GM15510 (cell line): ENCODE measurements around the gene KLHL2.

Source experiments
- POLR2A ChIP-seq: IDR thresholded peaks from 3 replicates; pipeline ENCODE4 v1.6.1; 2011; ENCODE audit warnings: borderline replicate concordance; ENCODE audit not compliant: insufficient read length; ENCODE audit errors: extremely low read depth

KLHL2 gene

DNA sequence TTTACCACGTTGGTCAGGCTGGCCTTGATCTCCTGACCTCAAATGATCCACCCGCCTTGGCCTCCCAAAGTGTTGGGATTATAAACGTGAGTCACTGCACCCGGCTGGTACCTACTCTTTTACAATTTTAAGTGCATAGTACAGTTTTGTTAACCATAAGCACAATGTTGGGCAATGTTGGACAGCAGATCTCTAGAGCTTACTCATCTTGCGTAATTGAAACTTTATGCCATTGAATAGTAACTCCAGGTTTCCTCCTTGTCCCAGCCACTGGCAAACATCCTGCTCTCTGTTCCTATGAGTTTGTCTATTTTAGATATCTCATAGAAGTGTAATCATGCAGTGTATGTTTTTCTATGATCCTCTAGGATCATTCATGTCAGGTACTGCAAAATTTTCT lies 162.2 kb downstream of the KLHL2 start:
- no peak for TF ChIP-seq POLR2A

DNA sequence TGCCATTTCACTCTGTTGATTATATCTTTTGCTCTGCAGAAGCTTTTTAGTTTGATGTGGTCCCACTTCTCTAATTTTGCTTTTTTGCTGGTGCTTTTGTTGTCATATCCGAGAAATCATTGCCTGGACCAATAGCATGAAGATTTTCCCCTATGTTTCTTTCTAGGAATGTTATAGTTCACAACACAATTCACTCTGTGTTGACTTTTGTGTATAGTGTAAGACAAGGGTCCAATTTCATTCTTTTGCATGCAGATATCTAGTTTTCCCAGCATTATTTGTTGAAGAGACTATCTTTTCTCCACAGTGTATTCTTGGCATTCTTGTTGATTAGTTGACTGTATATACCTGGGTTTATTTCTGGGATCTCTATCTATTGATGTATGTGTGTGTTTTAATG lies 163.2 kb downstream of the KLHL2 start:
- no peak for TF ChIP-seq POLR2A
